Glomerular visceral epithelial cell (primary cell): ENCODE results near the gene IFT80.
A peak's percentile ranks its signal among the peaks of the same experiment; 100 is the strongest.
"Not testable (repeated sequence)": the region's sequence is repeated elsewhere in the genome, so short reads cannot be mapped to it uniquely, and the experiment has no call there.

Source experiments
- DNase-seq: peaks from one replicate; pipeline ENCODE4 v3.0.0-alpha.2; 2016; ENCODE audit errors: extremely low spot score

The IFT80 gene

GRCh38 chr3:160265088-160265487 is 133.9 kb downstream of the IFT80 start:
- no peak for DNase-seq

GRCh38 chr3:160260587-160261270 is 138.3 kb downstream of the IFT80 start:
- DNase-seq: no peak

GRCh38 chr3:160259589-160259988 is 139.4 kb downstream of the IFT80 start:
- DNase-seq: no peak

- no peak for DNase-seq
These were observed 141.4 kb downstream of the IFT80 start for GRCh38 chr3:160257606-160258005.

GRCh38 chr3:160253298-160253697 is 145.7 kb downstream of the IFT80 start:
- DNase-seq: no peak

- no peak for DNase-seq
These were observed 151.3 kb downstream of the IFT80 start for GRCh38 chr3:160247766-160248165.

- DNase-seq: no peak
These were observed 153.7 kb downstream of the IFT80 start for GRCh38 chr3:160245261-160245800.

GRCh38 chr3:160240719-160241118 is 158.3 kb downstream of the IFT80 start:
- DNase-seq: not testable (repeated sequence)

- no peak for DNase-seq
These were observed 167.0 kb downstream of the IFT80 start for GRCh38 chr3:160232014-160232413.

- DNase-seq: no peak
These were observed 171.6 kb downstream of the IFT80 start for GRCh38 chr3:160227419-160227818.

GRCh38 chr3:160226026-160226907 is 172.8 kb downstream of the IFT80 start:
- no peak for DNase-seq

GRCh38 chr3:160225176-160226025 is 173.6 kb downstream of the IFT80 start, which contains the start of gene C3orf80:
Gene C3orf80, plus strand, starts transcription at chr3:160225422. Its CDS starts 214 bp downstream, at chr3:160225636.
- DNase-seq: peak; percentile 53

- no peak for DNase-seq
These were observed 174.2 kb downstream of the IFT80 start for GRCh38 chr3:160224811-160225175.

- no peak for DNase-seq
These were observed 174.8 kb downstream of the IFT80 start for GRCh38 chr3:160224256-160224655.

GRCh38 chr3:160221019-160221418 is 178.0 kb downstream of the IFT80 start:
- DNase-seq: no peak

- DNase-seq: no peak
These were observed 179.0 kb downstream of the IFT80 start for GRCh38 chr3:160220038-160220437.

- no peak for DNase-seq
These were observed 180.9 kb downstream of the IFT80 start for GRCh38 chr3:160218136-160218535.

GRCh38 chr3:160217675-160218074 is 181.3 kb downstream of the IFT80 start:
- no peak for DNase-seq

- DNase-seq: no peak
These were observed 185.8 kb downstream of the IFT80 start for GRCh38 chr3:160213191-160213590.

GRCh38 chr3:160210799-160211221 is 188.2 kb downstream of the IFT80 start:
- peak; percentile 33 for DNase-seq

GRCh38 chr3:160210341-160210740 is 188.7 kb downstream of the IFT80 start:
- DNase-seq: no peak
